ENCODE data around the gene CNTNAP4.

DNA sequence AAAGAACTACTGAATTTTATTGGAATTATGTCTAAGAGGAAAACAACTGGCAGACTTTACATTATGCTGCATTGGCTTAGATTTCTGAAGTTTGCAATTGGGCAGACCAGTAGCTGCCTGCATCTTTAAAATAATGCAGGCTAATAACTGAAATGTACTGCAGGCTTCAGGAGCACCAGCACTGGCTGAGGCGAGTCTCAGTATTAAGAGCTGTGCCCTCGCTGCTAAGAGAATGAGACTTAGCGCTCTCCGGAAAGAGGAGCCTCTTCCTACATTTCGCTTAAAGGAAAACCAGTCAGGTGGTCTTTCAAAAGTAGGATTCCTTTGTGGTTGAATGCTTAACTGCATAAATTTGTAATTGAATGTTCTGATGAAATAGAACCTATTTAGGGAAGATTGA, 885 bp downstream of the CNTNAP4 start:
- TF ChIP-seq, protein P1, sequence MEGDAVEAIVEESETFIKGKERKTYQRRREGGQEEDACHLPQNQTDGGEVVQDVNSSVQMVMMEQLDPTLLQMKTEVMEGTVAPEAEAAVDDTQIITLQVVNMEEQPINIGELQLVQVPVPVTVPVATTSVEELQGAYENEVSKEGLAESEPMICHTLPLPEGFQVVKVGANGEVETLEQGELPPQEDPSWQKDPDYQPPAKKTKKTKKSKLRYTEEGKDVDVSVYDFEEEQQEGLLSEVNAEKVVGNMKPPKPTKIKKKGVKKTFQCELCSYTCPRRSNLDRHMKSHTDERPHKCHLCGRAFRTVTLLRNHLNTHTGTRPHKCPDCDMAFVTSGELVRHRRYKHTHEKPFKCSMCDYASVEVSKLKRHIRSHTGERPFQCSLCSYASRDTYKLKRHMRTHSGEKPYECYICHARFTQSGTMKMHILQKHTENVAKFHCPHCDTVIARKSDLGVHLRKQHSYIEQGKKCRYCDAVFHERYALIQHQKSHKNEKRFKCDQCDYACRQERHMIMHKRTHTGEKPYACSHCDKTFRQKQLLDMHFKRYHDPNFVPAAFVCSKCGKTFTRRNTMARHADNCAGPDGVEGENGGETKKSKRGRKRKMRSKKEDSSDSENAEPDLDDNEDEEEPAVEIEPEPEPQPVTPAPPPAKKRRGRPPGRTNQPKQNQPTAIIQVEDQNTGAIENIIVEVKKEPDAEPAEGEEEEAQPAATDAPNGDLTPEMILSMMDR (IDR thresholded peaks at IDR 0.05), result no peak
- TF ChIP-seq POLR2A (IDR thresholded peaks at IDR 0.05), result no peak

Measured in adrenal gland (tissue), 5 donors.